Measurements from ENCODE around the gene GJA10. TPM values are rescaled to one million over a fixed set of nuclear protein-coding genes. Genes with fewer than 3 reads are reported as not detected.

GJA10 gene
- total RNA-seq, 1 donor from 2014 or later: 1.7 TPM

DNA sequence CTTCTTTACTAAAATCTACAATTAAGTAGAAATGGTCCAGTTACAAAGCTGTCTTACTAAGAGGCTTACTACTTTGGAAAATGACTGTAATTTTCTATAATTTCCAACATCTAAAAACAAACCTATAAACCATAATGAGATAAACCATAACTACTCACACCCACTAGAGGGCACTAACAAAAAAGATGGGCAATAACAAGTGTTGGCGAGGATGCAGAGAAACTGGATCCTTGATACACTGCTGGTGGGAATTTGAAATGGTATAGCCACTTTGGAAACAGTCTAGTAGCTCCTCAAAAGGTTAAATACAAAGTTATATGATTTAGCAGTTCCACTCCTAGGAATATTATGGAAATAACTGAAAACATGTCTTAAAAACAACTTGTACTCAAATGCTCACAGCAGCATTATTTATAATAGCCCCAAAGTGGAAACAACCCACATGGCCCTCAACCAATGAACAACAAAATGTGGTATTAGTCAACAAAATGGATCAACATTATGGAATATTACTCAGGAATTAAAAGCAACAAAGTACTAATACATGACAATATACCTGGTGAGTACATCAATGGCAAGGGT lies 50.6 kb downstream of the GJA10 start:
- no peak for DNase-seq (ENCODE audit: low spot score)

Other genes starting within 250 kb of the GJA10 start
- gene MDN1, start 74.7 kb upstream of the GJA10 start, total RNA-seq (ENCODE audit: insufficient read depth, low replicate concordance): 29.4 TPM
- 21.2 TPM for gene CASP8AP2, start 64.6 kb upstream of the GJA10 start, total RNA-seq (ENCODE audit: insufficient read depth, low replicate concordance)